Effector memory CD8-positive, alpha-beta T cell (primary cell): Measurements from ENCODE around the gene TMEM203.

Experiments used
- ATAC-seq: fragments of 150-1000 bp; cut with Tn5 transposase; replicated peaks from 2 replicates; pipeline ENCODE4 v1.10.0; 2021; ENCODE audit warnings: mild to moderate bottlenecking, moderate library complexity
- DNase-seq, 3 experiments: peaks; one replicate each; pipeline ENCODE4 v3.0.0; 2021
- H3K27ac Mint-ChIP-seq, 2 donors: one replicate each; pipeline ENCODE4 v1.8.0; 2022; ENCODE audit warnings: mild to moderate bottlenecking in 2 of 2, mixed read lengths in 2 of 2, moderate library complexity in 2 of 2
- H3K27me3 Mint-ChIP-seq, 2 donors: one replicate each; pipeline ENCODE4 v1.8.0; 2022; ENCODE audit warnings: mixed read lengths in 2 of 2
- H3K36me3 Mint-ChIP-seq: one replicate; pipeline ENCODE4 v1.8.0; 2022; ENCODE audit warnings: mild to moderate bottlenecking, moderate library complexity, mixed read lengths; ENCODE audit not compliant: insufficient read depth
- H3K4me1 Mint-ChIP-seq, 2 donors: one replicate each; pipeline ENCODE4 v1.8.0; 2022; ENCODE audit warnings: low read depth in 2 of 2, mixed read lengths in 2 of 2
- H3K4me3 Mint-ChIP-seq, 2 donors: one replicate each; pipeline ENCODE4 v1.8.0; 2022; ENCODE audit warnings: mild to moderate bottlenecking in 2 of 2, mixed read lengths in 2 of 2, moderate library complexity in 2 of 2
- H3K9me3 Mint-ChIP-seq, 2 donors: one replicate each; pipeline ENCODE4 v1.8.0; 2022; ENCODE audit warnings: mixed read lengths in 2 of 2

TMEM203 gene

DNA sequence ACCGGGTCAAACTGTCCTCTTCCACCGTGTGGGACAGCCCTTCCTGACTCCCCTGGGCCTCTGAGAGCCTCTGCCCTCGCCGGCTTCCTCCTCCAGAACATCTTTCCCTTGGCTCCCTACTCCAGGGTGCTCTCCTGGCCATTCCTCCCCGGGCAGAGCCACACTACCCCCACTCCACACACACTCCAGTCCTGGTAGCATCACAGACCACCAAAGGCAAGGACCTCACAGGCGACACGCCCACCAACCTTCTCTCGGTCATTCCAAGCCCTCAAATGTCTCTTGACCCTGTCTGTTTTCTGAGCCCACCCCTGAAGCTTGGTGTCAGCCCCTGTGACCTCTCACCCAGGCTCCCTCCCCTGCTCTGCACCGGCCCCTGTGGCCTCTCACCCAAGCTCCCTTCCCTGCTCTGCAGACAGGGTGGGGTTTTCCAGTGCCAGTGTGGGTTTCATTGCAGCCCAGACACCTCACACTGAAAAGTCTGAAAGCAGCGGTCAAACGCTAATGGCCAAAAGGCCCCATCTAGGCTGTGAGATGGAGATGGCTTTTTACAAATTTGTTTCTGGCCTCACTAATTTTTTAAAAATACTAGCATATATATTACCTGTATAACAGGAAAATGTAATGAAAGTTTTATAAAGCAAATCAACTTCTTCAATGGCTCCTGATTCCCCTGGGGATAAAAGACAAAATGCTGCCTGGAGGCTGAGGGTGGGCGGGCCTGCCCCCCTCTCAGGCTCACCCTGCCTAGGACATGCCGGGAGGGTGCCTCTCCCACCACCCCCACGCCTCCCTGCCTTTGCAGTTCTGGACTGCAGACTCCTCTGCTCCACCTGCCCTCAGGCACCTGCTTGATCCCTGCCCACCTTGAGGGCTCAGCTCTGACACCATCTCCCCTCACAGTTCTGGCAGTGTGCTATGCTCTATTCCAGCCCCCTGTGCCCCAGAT lies 46.1 kb downstream of the TMEM203 start:
- DNase-seq = no peak
- H3K27ac Mint-ChIP-seq = peak overlapping the region in 1 of 2 donors; percentile 51
- H3K4me3 Mint-ChIP-seq = peak overlapping the region in 1 of 2 donors; percentile 45
- peaks cover 11 to 13% of the 10 kb centered on the region in 2 donors for H3K4me1 Mint-ChIP-seq
- ATAC-seq = no peak
- no peaks in the 10 kb centered on the region for H3K9me3 Mint-ChIP-seq
- peaks cover 34 to 70% of the 10 kb centered on the region in 2 donors for H3K27me3 Mint-ChIP-seq
- H3K36me3 Mint-ChIP-seq = peaks cover 3% of the 10 kb centered on the region

DNA sequence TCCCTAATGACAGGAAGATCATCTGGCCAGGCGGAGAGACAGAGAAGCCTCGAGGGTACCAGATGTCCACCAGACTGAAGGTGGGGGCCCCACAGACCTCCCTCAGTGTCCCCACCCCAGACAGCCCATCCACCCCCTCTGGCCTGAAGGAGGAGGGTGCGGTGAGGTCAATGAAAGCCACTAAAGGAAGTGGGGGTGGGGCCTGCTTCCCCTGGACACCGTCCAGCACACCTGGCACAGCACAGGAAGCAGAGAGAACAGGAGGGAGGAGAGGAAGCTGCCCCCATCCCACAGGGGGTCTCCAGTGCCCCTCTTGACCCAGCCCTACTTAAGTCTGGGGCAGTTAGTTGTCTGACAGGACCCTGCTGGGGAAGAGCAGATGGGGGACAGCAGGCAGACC lies 46.8 kb downstream of the TMEM203 start:
- Mint-ChIP-seq H3K4me1 (peaks cover 11 to 13% of the 10 kb centered on the region in 2 donors), H3K9me3 (no peaks in the 10 kb centered on the region), H3K36me3 (peaks cover 3% of the 10 kb centered on the region), H3K27ac (no peak overlapping the region), H3K27me3 (peaks cover 31 to 62% of the 10 kb centered on the region in 2 donors), H3K4me3 (peak overlapping the region in 1 of 2 donors; percentile 8)
- no peak for DNase-seq
- ATAC-seq = no peak

DNA sequence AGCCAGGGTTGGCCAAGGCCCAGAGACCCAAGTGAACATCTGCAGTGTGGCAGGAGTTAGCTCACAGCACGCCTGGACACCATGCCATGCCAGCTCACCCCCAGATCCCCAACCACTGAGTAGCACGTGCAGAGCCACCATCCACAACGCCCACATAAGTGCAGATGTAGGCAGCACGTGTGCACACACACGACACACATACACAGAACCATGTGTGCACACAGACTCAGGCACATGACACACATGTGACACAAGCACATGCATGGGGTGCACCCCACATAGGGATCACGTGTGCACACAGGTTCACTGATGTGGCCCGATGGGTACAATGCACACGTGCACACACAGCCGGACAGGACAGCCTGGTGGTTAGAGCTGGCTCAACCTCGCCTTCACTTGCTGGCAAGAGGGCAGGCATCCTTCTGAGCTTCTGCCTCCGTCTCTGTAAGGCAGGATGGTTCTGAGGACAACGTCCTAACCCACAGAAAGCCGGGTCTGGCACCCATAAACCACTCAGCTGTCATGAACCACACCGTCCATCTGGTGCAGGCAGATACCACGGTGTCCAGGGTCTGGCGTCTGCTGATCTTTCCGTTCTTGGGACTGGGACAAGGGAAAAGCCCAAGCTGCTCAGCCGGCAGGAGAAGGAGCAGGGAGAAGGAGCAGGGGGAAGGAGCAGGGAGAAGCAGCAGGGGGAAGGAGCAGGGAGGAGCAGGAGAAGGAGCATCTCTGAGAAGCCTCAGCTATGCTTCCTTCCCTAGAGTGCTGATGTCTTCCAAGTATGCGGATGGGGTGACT lies 47.6 kb downstream of the TMEM203 start:
- Mint-ChIP-seq H3K4me1 (peaks cover 11 to 13% of the 10 kb centered on the region in 2 donors), H3K4me3 (peak overlapping the region; percentile 65 to 68), H3K36me3 (no peaks in the 10 kb centered on the region), H3K27me3 (peaks cover 31 to 54% of the 10 kb centered on the region in 2 donors), H3K9me3 (no peaks in the 10 kb centered on the region), H3K27ac (no peak overlapping the region)
- no peak for DNase-seq
- no peak for ATAC-seq

DNA sequence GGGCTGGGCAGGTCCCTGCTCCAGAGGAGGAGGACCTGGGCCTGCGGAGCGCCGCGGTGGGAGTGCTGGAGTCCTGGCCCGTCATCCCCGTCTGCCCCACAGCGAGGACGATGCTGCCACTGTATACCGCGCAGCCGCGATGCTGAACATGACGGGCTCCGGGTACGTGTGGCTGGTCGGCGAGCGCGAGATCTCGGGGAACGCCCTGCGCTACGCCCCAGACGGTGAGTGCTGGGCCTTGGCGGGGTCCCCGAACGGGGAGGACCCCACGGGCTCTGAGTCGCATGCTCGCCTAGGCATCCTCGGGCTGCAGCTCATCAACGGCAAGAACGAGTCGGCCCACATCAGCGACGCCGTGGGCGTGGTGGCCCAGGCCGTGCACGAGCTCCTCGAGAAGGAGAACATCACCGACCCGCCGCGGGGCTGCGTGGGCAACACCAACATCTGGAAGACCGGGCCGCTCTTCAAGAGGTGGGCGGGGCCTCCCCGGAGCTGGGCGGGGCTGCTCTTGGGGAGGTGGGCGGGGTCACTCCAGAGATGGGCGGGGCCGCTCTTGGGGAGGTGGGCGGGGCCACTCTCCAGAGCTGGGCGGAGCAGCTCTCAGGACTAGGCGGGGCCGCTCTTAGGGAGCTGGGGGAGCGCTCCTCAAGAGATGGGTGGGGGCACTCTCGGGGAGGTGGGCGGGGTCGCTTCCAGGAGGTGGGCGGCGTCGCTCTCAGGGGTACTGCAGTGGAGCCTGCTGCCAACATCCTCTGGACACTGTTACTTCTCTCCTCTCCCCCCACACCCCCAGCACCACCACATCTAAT lies 48.7 kb downstream of the TMEM203 start:
- DNase-seq (peak; percentile 33 to 43 (median 38)), ATAC-seq (peak; percentile 72)
- no peaks in the 10 kb centered on the region for H3K9me3 Mint-ChIP-seq
- no peaks in the 10 kb centered on the region for H3K36me3 Mint-ChIP-seq
- H3K4me3 Mint-ChIP-seq = peak overlapping the region; percentile 65 to 68
- peaks cover 11 to 13% of the 10 kb centered on the region in 2 donors for H3K4me1 Mint-ChIP-seq
- peaks cover 31 to 50% of the 10 kb centered on the region in 2 donors for H3K27me3 Mint-ChIP-seq
- H3K27ac Mint-ChIP-seq = no peak overlapping the region
